Smooth muscle cell of the umbilical artery (primary cell): ENCODE measurements around the gene TRIM27. TPM values are rescaled to one million over a fixed set of nuclear protein-coding genes. Genes with fewer than 3 reads are reported as not detected.

Experiments
- total RNA-seq: library from RNA; depleted of rRNA; stranded (reverse); fragments of >200 nt; gene quantifications from 2 replicates; pipeline ENCODE4 v1.2.3, GENCODE V29; 2014

TRIM27 gene, protein sequence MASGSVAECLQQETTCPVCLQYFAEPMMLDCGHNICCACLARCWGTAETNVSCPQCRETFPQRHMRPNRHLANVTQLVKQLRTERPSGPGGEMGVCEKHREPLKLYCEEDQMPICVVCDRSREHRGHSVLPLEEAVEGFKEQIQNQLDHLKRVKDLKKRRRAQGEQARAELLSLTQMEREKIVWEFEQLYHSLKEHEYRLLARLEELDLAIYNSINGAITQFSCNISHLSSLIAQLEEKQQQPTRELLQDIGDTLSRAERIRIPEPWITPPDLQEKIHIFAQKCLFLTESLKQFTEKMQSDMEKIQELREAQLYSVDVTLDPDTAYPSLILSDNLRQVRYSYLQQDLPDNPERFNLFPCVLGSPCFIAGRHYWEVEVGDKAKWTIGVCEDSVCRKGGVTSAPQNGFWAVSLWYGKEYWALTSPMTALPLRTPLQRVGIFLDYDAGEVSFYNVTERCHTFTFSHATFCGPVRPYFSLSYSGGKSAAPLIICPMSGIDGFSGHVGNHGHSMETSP
- 53.4 and 61.6 TPM in 2 replicates for total RNA-seq

DNA sequence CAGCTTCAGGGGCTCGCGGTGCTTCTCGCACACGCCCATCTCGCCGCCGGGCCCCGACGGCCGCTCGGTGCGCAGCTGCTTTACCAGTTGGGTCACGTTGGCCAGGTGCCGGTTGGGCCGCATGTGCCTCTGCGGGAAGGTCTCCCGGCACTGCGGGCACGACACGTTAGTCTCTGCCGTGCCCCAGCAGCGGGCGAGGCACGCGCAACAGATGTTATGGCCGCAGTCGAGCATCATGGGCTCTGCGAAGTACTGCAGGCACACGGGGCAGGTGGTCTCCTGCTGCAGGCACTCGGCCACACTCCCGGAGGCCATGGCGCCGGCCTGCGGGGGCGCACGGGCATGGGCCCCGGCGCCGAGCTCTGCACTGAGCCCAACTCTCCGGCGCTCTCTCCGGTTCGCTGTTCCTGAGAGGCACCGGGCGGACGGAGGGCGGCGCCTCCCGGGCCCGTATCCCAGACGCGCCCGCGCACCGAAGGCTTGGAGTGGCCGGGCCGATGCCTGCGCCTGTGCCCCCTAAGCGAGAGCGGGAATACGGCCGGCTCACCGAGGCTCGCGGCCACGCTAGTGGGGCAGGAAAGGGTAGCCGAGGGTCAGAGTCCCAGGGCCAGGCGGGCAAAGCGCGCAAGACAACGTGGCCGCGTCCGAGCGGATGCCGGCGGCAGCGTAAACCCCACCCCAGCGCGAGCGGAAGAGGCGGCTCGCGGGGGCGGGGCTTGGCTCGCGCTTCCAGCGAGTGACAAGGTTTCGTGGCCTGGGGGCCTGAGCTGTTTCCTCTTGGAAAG, at the start of gene TRIM27:
Gene TRIM27, minus strand, starts transcription at position 668 of the 785 bp plus-strand sequence. Its CDS starts 353 bp downstream, at position 315.

Other genes starting within 250 kb of the TRIM27 start
- 1.1 and 1.5 TPM in 2 replicates for gene ZNF311, start 81.3 kb upstream of the TRIM27 start, total RNA-seq
- not detected in 2 replicates for gene OR2W1, start 121.2 kb upstream of the TRIM27 start, total RNA-seq
- gene OR2B3, start 163.3 kb upstream of the TRIM27 start, total RNA-seq: not detected in 2 replicates
- gene OR2J1, start 175.5 kb upstream of the TRIM27 start, total RNA-seq: not detected in 2 replicates
- gene OR2J3, start 184.1 kb upstream of the TRIM27 start, total RNA-seq: not detected in 2 replicates
- under 0.01 TPM in 1 of 2 replicates, not detected in the other for gene OR2J2, start 246.9 kb upstream of the TRIM27 start, total RNA-seq